Smooth muscle cell of the brain vasculature (primary cell): Measurements from ENCODE around the gene ELAC1.
"Not testable (repeated sequence)": the region's sequence is repeated elsewhere in the genome, so short reads cannot be mapped to it uniquely, and the experiment has no call there.

Source experiments
- DNase-seq: peaks from one replicate; pipeline ENCODE4 v3.0.0-alpha.2; 2012; ENCODE audit warnings: low read depth, low spot score

Gene ELAC1, protein sequence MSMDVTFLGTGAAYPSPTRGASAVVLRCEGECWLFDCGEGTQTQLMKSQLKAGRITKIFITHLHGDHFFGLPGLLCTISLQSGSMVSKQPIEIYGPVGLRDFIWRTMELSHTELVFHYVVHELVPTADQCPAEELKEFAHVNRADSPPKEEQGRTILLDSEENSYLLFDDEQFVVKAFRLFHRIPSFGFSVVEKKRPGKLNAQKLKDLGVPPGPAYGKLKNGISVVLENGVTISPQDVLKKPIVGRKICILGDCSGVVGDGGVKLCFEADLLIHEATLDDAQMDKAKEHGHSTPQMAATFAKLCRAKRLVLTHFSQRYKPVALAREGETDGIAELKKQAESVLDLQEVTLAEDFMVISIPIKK

GRCh38 chr18:50967714-50968661 lies at the start of gene ELAC1:
ELAC1 (plus strand) TSS chr18:50968040; CDS start chr18:50974405, 6,365 bp downstream.
- DNase-seq = peak; percentile 33

GRCh38 chr18:50918153-50918552 lies 49.7 kb upstream of the ELAC1 start:
- no peak for DNase-seq

GRCh38 chr18:50924372-50924771 lies 43.5 kb upstream of the ELAC1 start:
- no peak for DNase-seq

GRCh38 chr18:50926521-50926920 lies 41.3 kb upstream of the ELAC1 start:
- no peak for DNase-seq

DNA sequence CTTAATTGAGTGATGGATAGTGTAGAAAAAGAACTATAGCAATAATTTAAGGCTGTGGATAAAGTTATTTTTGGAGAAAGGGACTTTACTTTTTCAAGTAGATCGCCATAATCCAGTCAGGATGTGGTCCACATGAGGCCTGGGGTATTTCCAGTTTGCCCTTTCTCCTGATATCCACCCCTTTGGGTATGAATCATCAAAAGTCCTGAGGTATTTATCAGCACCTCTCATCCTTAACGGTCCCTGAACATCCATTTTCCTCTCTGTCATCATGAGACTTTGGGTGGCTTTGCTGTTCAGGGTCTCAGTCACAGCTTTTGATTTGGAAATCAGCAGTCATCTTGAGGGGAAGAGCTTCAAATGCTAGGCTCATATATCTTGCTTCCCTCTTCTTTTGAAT lies 39.3 kb upstream of the ELAC1 start:
- no peak for DNase-seq

DNA sequence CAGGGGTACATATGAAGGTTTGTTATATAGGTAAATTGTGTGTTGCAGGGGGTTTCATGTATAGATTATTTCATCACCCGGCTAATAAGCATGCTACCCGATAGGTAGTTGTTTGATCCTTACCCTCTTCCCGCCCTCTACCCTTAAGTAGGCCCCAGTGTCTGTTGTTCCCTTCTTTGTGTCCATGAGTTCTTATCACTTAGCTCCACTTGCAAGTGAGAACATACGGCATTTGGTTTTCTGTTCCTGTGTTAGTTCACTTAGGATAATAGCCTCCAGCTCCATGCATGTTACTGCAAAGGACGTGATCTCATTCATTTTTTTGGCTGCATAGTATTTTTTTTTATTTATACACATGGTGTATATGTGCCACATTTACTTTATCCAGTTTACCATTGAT lies 34.2 kb upstream of the ELAC1 start:
- no peak for DNase-seq

- DNase-seq = no peak
Observed at GRCh38 chr18:50934545-50935211, 33.2 kb upstream of the ELAC1 start.

DNA sequence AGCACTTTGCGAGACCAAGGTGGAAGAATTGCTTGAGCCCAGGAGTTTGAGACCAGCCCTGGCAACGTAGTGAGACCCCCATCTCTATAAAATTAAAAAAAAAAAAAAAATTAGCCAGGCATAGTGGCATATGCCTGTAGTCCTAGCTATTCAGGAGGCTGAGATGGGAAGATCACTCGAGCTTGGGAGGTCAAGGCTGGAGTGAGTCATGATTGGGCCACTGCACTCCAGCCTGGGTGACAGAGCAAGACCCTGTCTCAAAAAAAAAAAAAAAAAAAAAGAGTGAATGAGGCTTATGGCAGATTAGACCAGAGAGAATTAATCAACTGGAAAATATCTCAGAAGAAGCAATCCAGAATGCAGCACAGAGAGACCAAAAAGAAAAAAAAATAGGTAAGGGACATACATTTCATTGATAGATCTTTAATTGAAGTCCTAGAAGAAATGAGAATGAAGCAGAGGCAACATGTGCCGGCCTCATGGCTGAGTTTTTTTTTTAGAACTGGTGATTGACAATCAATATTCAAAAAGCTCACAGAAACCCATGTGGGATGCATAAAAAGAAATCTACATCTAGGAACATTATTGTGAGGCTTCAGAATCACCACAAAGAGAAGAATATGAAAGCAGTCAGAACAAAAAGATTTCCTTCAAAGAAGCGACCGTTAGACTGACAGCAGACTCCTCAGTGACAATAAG lies 32.2 kb upstream of the ELAC1 start:
- no peak for DNase-seq

DNA sequence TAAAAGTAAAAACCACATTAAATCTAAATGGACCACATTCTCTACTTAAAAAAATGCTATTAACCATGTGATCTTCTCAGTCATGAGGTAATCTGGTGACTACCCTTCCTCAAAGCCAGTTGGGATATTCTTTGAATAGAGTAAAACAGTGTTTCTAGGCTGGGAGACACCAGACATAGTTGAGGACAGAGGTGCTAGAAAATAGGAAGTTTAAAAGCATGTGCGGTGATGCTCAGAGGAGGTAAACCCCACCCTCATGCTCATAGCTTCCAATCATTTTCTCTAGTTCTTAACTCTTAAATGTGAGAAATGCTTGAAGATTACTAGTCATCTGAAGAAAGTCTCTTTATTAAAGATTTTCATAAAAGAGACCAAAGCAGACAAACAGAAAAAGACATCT lies 30.7 kb upstream of the ELAC1 start:
- no peak for DNase-seq

- DNase-seq = no peak
Observed at GRCh38 chr18:50938912-50939311, 28.9 kb upstream of the ELAC1 start.

DNA sequence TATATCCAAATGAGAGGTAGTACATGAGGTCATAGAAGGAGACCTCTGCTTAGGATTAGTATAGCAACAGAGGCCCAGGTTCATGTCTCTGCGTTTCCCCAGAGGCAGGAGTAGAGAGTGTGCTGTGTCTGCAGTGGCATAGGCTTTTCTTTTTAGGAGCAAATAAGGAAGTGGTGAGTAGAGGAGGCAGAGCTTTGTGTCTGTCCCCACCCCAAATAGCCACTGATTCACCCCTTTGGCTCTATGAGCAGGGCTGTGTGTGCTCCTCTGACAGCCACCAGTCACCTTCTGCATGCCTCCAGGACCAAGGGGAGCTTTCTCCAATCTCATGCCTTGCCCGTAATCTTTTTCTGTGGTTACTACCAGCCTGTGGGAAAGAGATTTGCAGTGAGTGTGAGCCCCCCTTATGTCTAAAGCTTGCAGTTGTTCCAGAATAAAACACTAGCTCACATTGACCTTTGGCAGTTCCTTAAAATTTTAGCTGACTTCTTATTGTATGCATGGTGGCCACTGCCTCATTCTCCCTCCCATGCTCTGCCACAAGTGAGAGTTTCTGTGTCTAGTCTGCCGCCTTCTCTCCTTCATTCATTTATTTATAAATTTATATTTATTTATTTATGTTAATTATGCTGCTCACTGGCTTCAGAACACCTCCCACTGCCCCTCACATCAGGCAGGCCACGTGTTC lies 23.5 kb upstream of the ELAC1 start:
- no peak for DNase-seq

GRCh38 chr18:50945918-50946317 lies 21.9 kb upstream of the ELAC1 start:
- not testable (repeated sequence) for DNase-seq

DNA sequence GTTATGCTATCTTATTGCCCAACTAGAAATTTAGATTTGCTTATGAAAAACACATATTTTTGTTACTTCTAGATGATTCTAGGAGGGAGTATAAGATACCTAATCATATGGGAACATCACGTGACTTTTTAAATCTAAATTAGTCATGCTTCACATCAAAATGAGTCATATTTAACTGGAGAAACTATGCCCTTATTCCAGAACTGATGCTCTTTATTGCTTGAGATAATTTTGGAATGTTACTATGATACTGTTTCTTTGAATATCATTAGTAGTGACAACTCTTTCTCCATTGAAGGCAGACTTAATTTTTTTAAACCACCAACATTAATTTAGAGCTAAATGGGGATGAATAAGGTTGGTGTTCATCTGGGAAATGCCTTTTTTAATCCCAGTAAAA lies 19.9 kb upstream of the ELAC1 start:
- DNase-seq = no peak

DNA sequence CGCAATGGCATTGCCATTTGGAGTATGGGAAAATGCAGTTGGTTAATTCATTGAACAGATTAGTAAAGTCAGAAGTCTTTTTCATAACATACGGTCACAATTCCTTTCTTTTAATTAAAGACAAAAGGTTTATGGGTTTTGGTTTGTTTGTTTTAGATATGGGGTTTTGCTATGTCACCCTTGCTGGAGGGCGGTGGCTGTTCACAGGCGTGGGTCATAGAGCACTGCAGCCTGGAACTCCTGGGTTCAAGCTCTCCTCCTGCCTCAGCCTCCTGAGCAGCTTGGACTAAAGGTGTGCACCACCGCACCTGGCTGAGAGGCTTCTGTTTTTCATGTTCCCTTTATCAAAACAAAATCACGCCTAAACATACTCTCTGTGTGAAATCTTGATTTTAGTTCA lies 18.7 kb upstream of the ELAC1 start:
- DNase-seq = no peak

DNA sequence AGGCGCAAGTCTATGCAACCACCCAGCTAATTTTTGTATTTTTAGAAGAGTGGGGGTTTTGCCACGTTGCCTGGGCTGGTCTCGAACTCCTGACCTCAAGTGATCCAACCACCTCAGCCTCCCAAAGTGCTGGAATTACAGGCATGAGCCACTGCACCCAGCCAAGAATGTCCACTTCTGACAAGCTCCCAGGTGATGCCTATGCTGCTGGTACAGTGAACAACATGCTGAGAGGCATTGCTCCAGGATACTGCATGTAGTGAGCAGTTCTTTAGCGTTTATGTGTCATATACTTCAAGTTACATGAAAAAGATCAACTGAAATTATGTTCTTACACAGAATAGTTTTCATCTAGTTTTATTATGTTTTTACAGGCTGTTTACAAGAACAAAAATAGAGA lies 17.2 kb upstream of the ELAC1 start:
- DNase-seq = no peak

DNA sequence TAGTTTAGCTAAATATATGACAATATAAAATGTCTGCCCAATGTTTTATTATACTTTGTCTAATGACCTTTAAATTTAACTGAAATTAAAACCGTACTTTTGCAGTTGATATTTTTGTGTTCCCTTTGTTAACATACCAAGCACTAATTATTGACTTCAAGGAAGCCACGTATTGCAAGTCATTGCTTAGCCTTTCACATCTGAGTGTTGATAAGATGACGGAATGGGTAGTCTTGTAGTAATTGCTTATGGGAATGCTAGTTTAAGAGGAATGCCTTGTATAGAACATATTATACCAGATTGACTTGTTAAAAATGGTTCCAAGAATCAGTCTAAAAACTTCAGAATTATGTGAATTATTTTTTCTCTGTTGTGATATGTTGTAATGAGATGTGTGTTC lies 14.0 kb upstream of the ELAC1 start:
- DNase-seq = no peak

GRCh38 chr18:50955253-50955652 lies 12.6 kb upstream of the ELAC1 start:
- no peak for DNase-seq

DNA sequence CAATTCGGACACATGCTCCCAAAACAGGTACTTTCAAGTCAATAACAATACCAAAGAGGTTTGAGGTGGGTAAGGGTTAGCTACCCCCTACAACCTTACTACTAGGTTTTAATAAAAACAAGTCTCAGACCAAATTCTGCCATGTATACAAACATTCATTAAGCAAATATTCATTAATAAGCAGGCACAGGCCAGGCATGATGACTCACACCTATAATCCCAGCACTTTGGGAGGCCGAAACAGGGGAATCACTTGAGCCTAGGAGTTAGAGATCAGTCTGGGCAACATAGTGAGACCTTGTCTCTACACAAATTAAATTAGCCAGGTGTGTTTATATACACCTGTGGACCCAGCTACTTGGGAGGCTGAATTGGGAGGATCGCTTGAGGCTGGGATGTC lies 11.7 kb upstream of the ELAC1 start:
- no peak for DNase-seq

- DNase-seq = no peak
Observed at GRCh38 chr18:50961974-50962373, 5.9 kb upstream of the ELAC1 start.

GRCh38 chr18:50969448-50969847 lies 1.6 kb downstream of the ELAC1 start:
- DNase-seq = no peak

DNA sequence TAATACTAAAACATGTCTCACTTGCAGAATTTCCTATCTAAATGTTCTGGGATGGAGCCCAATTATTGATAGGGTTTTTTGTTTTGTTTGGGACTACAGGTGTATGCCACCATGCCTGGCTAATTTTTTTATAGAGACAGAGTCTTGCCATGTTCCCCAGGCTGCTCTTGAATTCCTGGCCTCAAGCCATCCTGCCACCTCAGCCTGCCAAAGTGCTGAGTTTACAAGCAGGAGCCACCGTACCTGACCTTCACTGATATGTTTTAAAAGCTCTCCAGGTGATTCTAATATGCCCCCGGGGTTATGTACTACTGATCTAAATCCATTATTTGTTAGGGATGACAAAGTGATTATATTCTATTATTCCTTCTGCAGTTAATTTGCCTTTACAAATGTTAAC lies 2.2 kb downstream of the ELAC1 start:
- DNase-seq = no peak
